ENCODE data around the gene STK33. TPM values are rescaled to one million over a fixed set of nuclear protein-coding genes. Genes with fewer than 3 reads are reported as not detected.

The STK33 gene
- total RNA-seq, 2 donors from 2014 or later: 16.4 to 23.0 TPM

GRCh38 chr11:8360086-8360828, 233.8 kb downstream of the STK33 start:
- Histone ChIP-seq H3K27ac (no peak overlapping the region), H3K4me1 (no peaks in the 10 kb centered on the region), H3K9me3 (no peaks in the 10 kb centered on the region), H3K4me3 (no peak overlapping the region), H3K36me3 (no peaks in the 10 kb centered on the region), H3K27me3 (no peaks in the 10 kb centered on the region)
- DNase-seq (ENCODE audit: low spot score): no peak
- TF ChIP-seq CTCF (IDR thresholded peaks at IDR 0.05): no peak

- Histone ChIP-seq H3K4me3 (no peak overlapping the region), H3K36me3 (no peaks in the 10 kb centered on the region), H3K9me3 (no peaks in the 10 kb centered on the region), H3K27ac (no peak overlapping the region), H3K4me1 (peaks cover 0 to 6% of the 10 kb centered on the region in 2 donors), H3K27me3 (no peaks in the 10 kb centered on the region)
- TF ChIP-seq CTCF (IDR thresholded peaks at IDR 0.05): no peak
- DNase-seq (ENCODE audit: low spot score): no peak
Measured at GRCh38 chr11:8359521-8359920, 234.5 kb downstream of the STK33 start.

GRCh38 chr11:8357891-8358566, 236.0 kb downstream of the STK33 start:
- TF ChIP-seq CTCF (IDR thresholded peaks at IDR 0.05): no peak
- Histone ChIP-seq H3K4me1 (peaks cover 0 to 6% of the 10 kb centered on the region in 2 donors), H3K9me3 (no peaks in the 10 kb centered on the region), H3K27me3 (no peaks in the 10 kb centered on the region), H3K27ac (no peak overlapping the region), H3K4me3 (no peak overlapping the region), H3K36me3 (no peaks in the 10 kb centered on the region)
- no peak for DNase-seq (ENCODE audit: low spot score)

GRCh38 chr11:8357505-8357888, 236.5 kb downstream of the STK33 start:
- no peak for TF ChIP-seq CTCF (IDR thresholded peaks at IDR 0.05)
- no peaks in the 10 kb centered on the region for H3K9me3 ChIP-seq
- H3K27ac ChIP-seq: no peak overlapping the region
- no peak overlapping the region for H3K4me3 ChIP-seq
- H3K27me3 ChIP-seq: no peaks in the 10 kb centered on the region
- no peaks in the 10 kb centered on the region for H3K36me3 ChIP-seq
- DNase-seq (ENCODE audit: low spot score): no peak
- peaks cover 0 to 6% of the 10 kb centered on the region in 2 donors for H3K4me1 ChIP-seq

- no peak for TF ChIP-seq CTCF (IDR thresholded peaks at IDR 0.05)
- H3K27ac ChIP-seq: no peak overlapping the region
- DNase-seq (ENCODE audit: low spot score): no peak
Measured at GRCh38 chr11:8356721-8357504, 237.1 kb downstream of the STK33 start.

More at GRCh38 chr11:8356721-8357504, 237.1 kb downstream of the STK33 start:
- H3K36me3 ChIP-seq: no peaks in the 10 kb centered on the region
- peaks cover 0 to 6% of the 10 kb centered on the region in 2 donors for H3K4me1 ChIP-seq
- H3K4me3 ChIP-seq: no peak overlapping the region
- no peaks in the 10 kb centered on the region for H3K27me3 ChIP-seq
- no peaks in the 10 kb centered on the region for H3K9me3 ChIP-seq

Data from right atrium auricular region (tissue), 2 donors.